HCT116 (cell line): ENCODE data around the gene SESN1. TPM values are rescaled to one million over a fixed set of nuclear protein-coding genes. Genes with fewer than 3 reads are reported as not detected.

ENCODE experiments used
- ATAC-seq: fragments of 200-7000 bp; cut with Tn5 transposase; 2 replicates; pipeline ENCODE4 v1.9.1; 2020; ENCODE audit warnings: mild to moderate bottlenecking, moderate library complexity
- BruUV-seq: library from RNA; stranded (reverse); fragments of 400-500 nt; replicated peaks from 2 replicates; lab custom pipeline; 2021; lab: Mats Ljungman, UMichigan
- CTCF ChIA-PET: fragments of 300-600 bp; sonication (Branson Sonifier 250); formaldehyde crosslinking; loops from one replicate; lab custom pipeline; 2021; ENCODE audit warnings: antibody characterized with exemption; lab: Charles Lee
- POLR2A ChIA-PET: fragments of 300-600, 350-600 bp; sonication (Branson Sonifier 250); formaldehyde crosslinking; loops from one replicate; lab custom pipeline; 2021; ENCODE audit warnings: antibody characterized with exemption; lab: Charles Lee
- RAD21 ChIA-PET, 2 experiments: fragments of 300-600 bp; sonication (Branson Sonifier 250); formaldehyde crosslinking; loops; one replicate each; lab custom pipeline; 2023; ENCODE audit warnings: low total read pairs in 2 of 2; ENCODE audit not compliant: uncharacterized antibody in 2 of 2, unreplicated experiment in 2 of 2, low non-redundant PET in 1 of 2; lab: Charles Lee
- DNase-seq: peaks from one replicate; pipeline ENCODE4 v3.0.0-alpha.2; 2010; ENCODE audit warnings: low read depth, low spot score
- H2AFZ ChIP-seq: fragments of 200-600 bp; shearing (Covaris generic), sonication (generic); 2 replicates; pipeline ENCODE4 v1.6.1; 2017; ENCODE audit warnings: low read depth, mixed run types, mixed read lengths, antibody characterized with exemption, low read length; ENCODE audit not compliant: poor library complexity, severe bottlenecking
- H3K27ac ChIP-seq: 2 replicates; pipeline ENCODE4 v1.5.1; 2012; ENCODE audit warnings: low read depth, low read length
- H3K27me3 ChIP-seq: fragments of 200-600 bp; sonication (generic); 2 replicates; pipeline ENCODE4 v1.6.1; 2016; ENCODE audit warnings: mixed run types, low read length, mixed read lengths; ENCODE audit not compliant: insufficient read depth
- H3K36me3 ChIP-seq, 2 experiments: fragments of 200-500 bp in 1 of 2; fragments of 200-600 bp in 1 of 2; sonication (Bioruptor generic) in 1 of 2; sonication (generic) in 1 of 2; 2 replicates each; pipeline versions ENCODE4 v1.5.1 to v1.6.1; 2014 to 2016; ENCODE audit warnings: low read length in 2 of 2, inconsistent platforms in 1 of 2, mixed read lengths in 1 of 2, mixed run types in 1 of 2; ENCODE audit not compliant: insufficient read depth in 2 of 2, control insufficient read depth in 1 of 2
- H3K4me1 ChIP-seq, 2 experiments: fragments of 200-600 bp in 1 of 2; sonication (generic) in 1 of 2; 2 replicates each; pipeline versions ENCODE4 v1.5.1 to v1.6.1; 2012 to 2017; ENCODE audit warnings: low read length in 2 of 2, inconsistent platforms in 1 of 2, mild to moderate bottlenecking in 1 of 2, mixed read lengths in 1 of 2, mixed run types in 1 of 2, moderate library complexity in 1 of 2; ENCODE audit not compliant: insufficient read depth in 2 of 2, control insufficient read depth in 1 of 2
- H3K4me2 ChIP-seq: fragments of 200-600 bp; sonication (generic); 2 replicates; pipeline ENCODE4 v1.6.1; 2017; ENCODE audit warnings: mixed run types, low read length, mixed read lengths
- H3K4me3 ChIP-seq, 2 experiments: fragments of 200-600 bp in 1 of 2; sonication (generic) in 1 of 2; replicated peaks in 1 of 2; 2 replicates each; pipeline ENCODE4 v1.5.1; 2011 to 2016; ENCODE audit warnings: low read length in 2 of 2, control low read depth in 1 of 2, low read depth in 1 of 2, mild to moderate bottlenecking in 1 of 2, mixed read lengths in 1 of 2, mixed run types in 1 of 2
- H3K79me2 ChIP-seq: fragments of 200-600 bp; sonication (generic); 2 replicates; pipeline ENCODE4 v1.6.1; 2017; ENCODE audit warnings: mild to moderate bottlenecking, mixed run types, low read length, moderate library complexity, mixed read lengths; ENCODE audit not compliant: insufficient read depth
- H3K9ac ChIP-seq: fragments of 200-600 bp; sonication (generic); 2 replicates; pipeline ENCODE4 v1.6.1; 2016; ENCODE audit warnings: low read length, mixed read lengths
- H3K9me2 ChIP-seq: fragments of 200-600 bp; sonication (generic), shearing (Covaris generic); 2 replicates; pipeline ENCODE4 v1.6.1; 2017; ENCODE audit warnings: mixed run types, mild to moderate bottlenecking, moderate library complexity; ENCODE audit not compliant: insufficient read depth
- H3K9me3 ChIP-seq, 2 experiments: fragments of 200-500 bp in 1 of 2; fragments of 200-600 bp in 1 of 2; sonication (Bioruptor generic) in 1 of 2; sonication (generic) in 1 of 2; 2 replicates each; pipeline ENCODE4 v1.6.1; 2014 to 2017; ENCODE audit warnings: low read length in 2 of 2, mixed read lengths in 2 of 2, inconsistent platforms in 1 of 2, low read depth in 1 of 2, mild to moderate bottlenecking in 1 of 2, mixed run types in 1 of 2, moderate library complexity in 1 of 2; ENCODE audit not compliant: control insufficient read depth in 1 of 2, insufficient read depth in 1 of 2
- H4K20me1 ChIP-seq: fragments of 200-600 bp; sonication (generic), shearing (Covaris generic); 2 replicates; pipeline ENCODE4 v1.6.1; 2017; ENCODE audit warnings: mixed run types, mild to moderate bottlenecking, moderate library complexity; ENCODE audit not compliant: insufficient read depth
- ATF3 ChIP-seq: IDR thresholded peaks from 2 replicates; pipeline ENCODE4 v1.6.1; 2012
- CBX3 ChIP-seq: IDR thresholded peaks from 2 replicates; pipeline ENCODE4 v1.6.1; 2012; ENCODE audit warnings: low read depth
- CEBPB ChIP-seq: IDR thresholded peaks from 2 replicates; pipeline ENCODE4 v1.6.1; 2012; ENCODE audit warnings: low read depth
- CTCF ChIP-seq, 3 experiments: fragments of 200-600 bp in 1 of 3; sonication (generic) in 1 of 3; IDR thresholded peaks in 2 of 3; conservative IDR thresholded peaks in 1 of 3; 2 replicates each; pipeline ENCODE4 v1.5.1; 2012 to 2017; ENCODE audit warnings: low read depth in 2 of 3, low read length in 2 of 3, antibody characterized with exemption in 1 of 3, borderline replicate concordance in 1 of 3, control low read depth in 1 of 3, mild to moderate bottlenecking in 1 of 3, mixed read lengths in 1 of 3, mixed run types in 1 of 3, moderate library complexity in 1 of 3; ENCODE audit not compliant: insufficient read depth in 1 of 3
- ELF1 ChIP-seq: IDR thresholded peaks from 2 replicates; pipeline ENCODE4 v1.6.1; 2012; ENCODE audit warnings: low read depth, borderline replicate concordance
- EZH2 ChIP-seq: fragments of 200-600 bp; sonication (generic); IDR thresholded peaks from 2 replicates; pipeline ENCODE4 v1.6.1; 2017; ENCODE audit warnings: antibody characterized with exemption, mixed run types
- EZH2phosphoT487 ChIP-seq: fragments of 200-600 bp; IDR thresholded peaks from 2 replicates; pipeline ENCODE4 v1.6.1; 2018; ENCODE audit warnings: antibody characterized with exemption, borderline replicate concordance
- FOSL1 ChIP-seq: IDR thresholded peaks from 2 replicates; pipeline ENCODE4 v1.6.1; 2012; ENCODE audit warnings: low read depth
- JUND ChIP-seq: IDR thresholded peaks from 2 replicates; pipeline ENCODE4 v1.6.1; 2012
- MAX ChIP-seq: IDR thresholded peaks from 2 replicates; pipeline ENCODE4 v1.6.1; 2012
- SP1 ChIP-seq: IDR thresholded peaks from 2 replicates; pipeline ENCODE4 v1.6.1; 2012; ENCODE audit warnings: low read depth
- SRF ChIP-seq: IDR thresholded peaks from 2 replicates; pipeline ENCODE4 v1.6.1; 2012; ENCODE audit warnings: low read depth
- YY1 ChIP-seq: IDR thresholded peaks from 2 replicates; pipeline ENCODE4 v1.6.1; 2011; ENCODE audit warnings: low read length, low read depth, moderate library complexity, mild to moderate bottlenecking; ENCODE audit not compliant: insufficient replicate concordance; ENCODE audit errors: extremely low read depth
- ZBTB33 ChIP-seq: IDR thresholded peaks from 2 replicates; pipeline ENCODE4 v1.6.1; 2011; ENCODE audit warnings: mild to moderate bottlenecking, low read length, moderate library complexity; ENCODE audit not compliant: insufficient replicate concordance; ENCODE audit errors: extremely low read depth
- ZFX ChIP-seq: fragments of 450-650 bp; IDR thresholded peaks from 2 replicates; pipeline ENCODE4 v1.6.1; 2017
- ZNF274 ChIP-seq: fragments of 200-500 bp; sonication (Bioruptor generic); IDR thresholded peaks from 2 replicates; pipeline ENCODE4 v1.6.1; 2014; ENCODE audit warnings: mild to moderate bottlenecking, low read depth, low read length, inconsistent platforms
- intact Hi-C: fragments of 100-400 bp; cut with micrococcal nuclease; formaldehyde crosslinking; loops from 2 replicates; pipeline ENCODE4 v1.10.0; 2022
- total RNA-seq: library from RNA; stranded (reverse); gene quantifications from one replicate; pipeline ENCODE4 v1.2.1, GENCODE V29; 2021; ENCODE audit not compliant: unreplicated experiment

SESN1 gene
- total RNA-seq, 1 experiment from 2014 or later: 9.3 TPM

GRCh38 chr6:109118337-109118736 lies 23.7 kb upstream of the SESN1 start:
- RAD21 ChIA-PET: no interaction called here

GRCh38 chr6:109117346-109118035 lies 22.8 kb upstream of the SESN1 start:
- H3K4me3 ChIP-seq: no peak overlapping the region
- H3K9me2 ChIP-seq: no peaks in the 10 kb centered on the region
- no peak for ATAC-seq
- no peaks in the 10 kb centered on the region for H3K9me3 ChIP-seq
- 0 out of 2 replicates have a peak, but pooled peaks cover 11% of the 10 kb centered on the region for H4K20me1 ChIP-seq
- POLR2A ChIA-PET: no interaction called here
- H3K27ac ChIP-seq: no peak overlapping the region
- no TSS peak for BruUV-seq
- CTCF ChIA-PET: no interaction called here
- peaks cover 52% of the 10 kb centered on the region for H3K79me2 ChIP-seq
- H3K36me3 ChIP-seq: no peaks in the 10 kb centered on the region
- DNase-seq: no peak
- no peak overlapping the region for H3K4me2 ChIP-seq
- H3K4me1 ChIP-seq: no peaks in the 10 kb centered on the region
- H3K9ac ChIP-seq: no peak overlapping the region
- no peaks in the 10 kb centered on the region for H3K27me3 ChIP-seq
- H2AFZ ChIP-seq: no peak overlapping the region
- intact Hi-C loops: no loop called here
- RAD21 ChIA-PET: no interaction called here
- TF ChIP-seq MAX (no peak), YY1 (no peak), ZNF274 (no peak), ATF3 (no peak), CBX3 (no peak), CTCF (IDR thresholded peaks at IDR 0.05 in 2 of 3, conservative IDR thresholded peaks at IDR 0.05 in 1 of 3; ENCODE audit: borderline replicate concordance in 1 of 3, insufficient read depth in 1 of 3, low read depth in 2 of 3, low read length in 2 of 3) (no peak), ELF1 (no peak), SP1 (no peak), FOSL1 (no peak), EZH2 (no peak), EZH2phosphoT487 (no peak), ZFX (no peak), SRF (no peak), JUND (no peak), ZBTB33 (no peak), CEBPB (no peak)

More at GRCh38 chr6:109118337-109118736, 23.7 kb upstream of the SESN1 start:
- CTCF ChIA-PET: no interaction called here
- H3K9ac ChIP-seq: no peak overlapping the region
- H2AFZ ChIP-seq: no peak overlapping the region
- H3K36me3 ChIP-seq: no peaks in the 10 kb centered on the region
- no peak overlapping the region for H3K27ac ChIP-seq
- no peaks in the 10 kb centered on the region for H3K9me3 ChIP-seq
- POLR2A ChIA-PET: no interaction called here
- H3K4me2 ChIP-seq: no peak overlapping the region
- BruUV-seq: no TSS peak
- peaks cover 58% of the 10 kb centered on the region for H3K79me2 ChIP-seq
- DNase-seq (no peak), ATAC-seq (no peak)
- no peak overlapping the region for H3K4me3 ChIP-seq
- TF ChIP-seq ZFX: no peak
- H4K20me1 ChIP-seq: 0 out of 2 replicates have a peak, but pooled peaks cover 11% of the 10 kb centered on the region
- intact Hi-C loops: no loop called here
- H3K27me3 ChIP-seq: no peaks in the 10 kb centered on the region
- H3K9me2 ChIP-seq: no peaks in the 10 kb centered on the region
- H3K4me1 ChIP-seq: no peaks in the 10 kb centered on the region
